ENCODE measurements around the gene MRPL4.

The MRPL4 gene

DNA sequence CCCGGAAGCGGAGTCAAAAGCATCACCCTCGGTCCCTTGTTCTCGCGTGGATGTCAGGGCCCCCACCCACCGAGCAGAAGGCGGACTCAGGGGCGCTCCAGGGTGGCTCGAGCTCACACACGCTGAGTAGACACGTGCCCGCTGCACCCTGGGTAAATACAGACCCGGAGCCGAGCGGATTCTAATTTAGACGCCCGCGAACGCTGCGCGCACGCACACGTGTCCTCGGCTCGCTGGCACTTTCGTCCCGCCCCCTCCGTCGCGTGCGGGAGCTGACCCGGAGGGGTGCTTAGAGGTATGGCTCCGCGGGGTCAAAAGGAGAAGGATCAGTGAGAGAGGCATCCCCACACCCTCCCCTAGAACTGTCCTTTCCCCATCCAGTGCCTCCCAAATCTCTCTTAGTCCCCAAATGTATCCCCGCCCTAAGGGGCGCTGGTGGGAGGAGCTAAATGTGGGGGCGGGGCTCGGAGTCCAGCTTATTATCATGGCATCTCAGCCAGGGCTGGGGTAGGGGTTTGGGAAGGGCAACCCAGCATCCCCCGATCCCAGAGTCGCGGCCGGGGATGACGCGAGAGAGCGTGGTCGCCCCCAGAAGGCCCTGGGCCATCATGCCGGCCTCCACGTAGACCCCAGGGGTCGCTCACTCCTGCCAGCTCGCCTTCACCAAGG is 37.3 kb downstream of the MRPL4 start:
- H3K4me3 ChIP-seq (replicated peaks in 1 of 2; ENCODE audit: low read depth in 2 of 2, low read length in 2 of 2), result peak overlapping the region; percentile 15 to 51
- TF ChIP-seq, protein P1, sequence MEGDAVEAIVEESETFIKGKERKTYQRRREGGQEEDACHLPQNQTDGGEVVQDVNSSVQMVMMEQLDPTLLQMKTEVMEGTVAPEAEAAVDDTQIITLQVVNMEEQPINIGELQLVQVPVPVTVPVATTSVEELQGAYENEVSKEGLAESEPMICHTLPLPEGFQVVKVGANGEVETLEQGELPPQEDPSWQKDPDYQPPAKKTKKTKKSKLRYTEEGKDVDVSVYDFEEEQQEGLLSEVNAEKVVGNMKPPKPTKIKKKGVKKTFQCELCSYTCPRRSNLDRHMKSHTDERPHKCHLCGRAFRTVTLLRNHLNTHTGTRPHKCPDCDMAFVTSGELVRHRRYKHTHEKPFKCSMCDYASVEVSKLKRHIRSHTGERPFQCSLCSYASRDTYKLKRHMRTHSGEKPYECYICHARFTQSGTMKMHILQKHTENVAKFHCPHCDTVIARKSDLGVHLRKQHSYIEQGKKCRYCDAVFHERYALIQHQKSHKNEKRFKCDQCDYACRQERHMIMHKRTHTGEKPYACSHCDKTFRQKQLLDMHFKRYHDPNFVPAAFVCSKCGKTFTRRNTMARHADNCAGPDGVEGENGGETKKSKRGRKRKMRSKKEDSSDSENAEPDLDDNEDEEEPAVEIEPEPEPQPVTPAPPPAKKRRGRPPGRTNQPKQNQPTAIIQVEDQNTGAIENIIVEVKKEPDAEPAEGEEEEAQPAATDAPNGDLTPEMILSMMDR (IDR thresholded peaks at IDR 0.05; ENCODE audit: low read depth, low read length), result no peak
- peak in 1 of 2 donors; percentile 36 for DNase-seq (ENCODE audit: low read depth in 2 of 2)

DNA sequence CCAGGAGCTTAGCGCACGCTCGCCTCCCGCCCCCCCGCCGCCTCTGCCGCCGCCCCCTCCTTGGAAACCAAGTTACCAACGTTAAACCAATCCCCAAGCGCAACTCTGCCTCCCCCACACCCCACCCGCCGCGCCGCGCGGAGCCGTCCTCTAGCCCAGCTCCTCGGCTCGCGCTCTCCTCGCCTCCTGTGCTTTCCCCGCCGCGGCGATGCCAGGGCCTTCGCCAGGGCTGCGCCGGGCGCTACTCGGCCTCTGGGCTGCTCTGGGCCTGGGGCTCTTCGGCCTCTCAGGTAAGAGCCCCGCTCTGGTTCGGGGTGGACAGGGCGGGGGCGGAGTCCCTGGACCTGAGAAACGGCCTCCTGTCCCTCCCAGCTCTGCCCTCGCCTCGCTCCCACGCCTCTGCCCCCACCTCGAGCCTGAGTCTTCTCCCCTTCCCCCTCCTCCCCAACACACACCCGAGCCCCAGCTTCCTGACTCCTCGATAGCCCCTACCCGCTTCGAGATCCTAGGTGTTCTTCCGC is 37.9 kb downstream of the MRPL4 start, which contains the start of gene ICAM5:
Gene ICAM5 (plus strand): TSS at position 117 of the 521 bp plus-strand sequence. CDS start 92 bp downstream, at position 209.
- TF ChIP-seq, protein P1 (IDR thresholded peaks at IDR 0.05; ENCODE audit: low read depth, low read length), result no peak
- peak within 1 kb of the TSS; percentile 47 to 51 for H3K4me3 ChIP-seq (replicated peaks in 1 of 2; ENCODE audit: low read depth in 2 of 2, low read length in 2 of 2)
- DNase-seq (ENCODE audit: low read depth in 2 of 2), result no peak

DNA sequence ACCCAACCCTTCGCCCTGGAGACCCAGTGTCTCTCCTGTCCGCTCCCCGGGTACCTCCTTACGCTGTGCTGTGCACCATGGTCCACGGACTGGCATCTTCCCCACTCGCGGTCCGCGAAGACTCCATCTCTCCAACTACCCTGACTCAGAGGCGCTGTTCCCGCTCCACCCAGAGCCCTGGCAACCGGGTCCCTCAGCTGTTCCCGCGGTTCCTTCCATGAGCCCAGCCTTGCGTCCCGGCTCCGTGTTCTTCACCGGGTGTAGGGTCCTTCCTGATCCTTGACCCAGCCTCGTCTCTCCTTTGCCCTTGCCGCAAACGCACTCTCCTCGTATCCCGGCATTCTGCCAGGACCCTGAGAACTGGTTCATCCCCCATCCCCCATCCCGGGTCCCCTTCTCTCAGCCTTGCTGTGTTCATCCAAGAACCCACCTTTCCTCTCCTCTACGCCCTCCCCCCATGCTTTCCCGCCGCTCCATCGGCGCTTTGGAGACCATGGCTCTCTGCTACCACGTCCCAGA is 38.4 kb downstream of the MRPL4 start:
- no peak for DNase-seq (ENCODE audit: low read depth in 2 of 2)
- peak overlapping the region; percentile 47 to 51 for H3K4me3 ChIP-seq (replicated peaks in 1 of 2; ENCODE audit: low read depth in 2 of 2, low read length in 2 of 2)
- TF ChIP-seq, protein P1 (IDR thresholded peaks at IDR 0.05; ENCODE audit: low read depth, low read length), result no peak

DNA sequence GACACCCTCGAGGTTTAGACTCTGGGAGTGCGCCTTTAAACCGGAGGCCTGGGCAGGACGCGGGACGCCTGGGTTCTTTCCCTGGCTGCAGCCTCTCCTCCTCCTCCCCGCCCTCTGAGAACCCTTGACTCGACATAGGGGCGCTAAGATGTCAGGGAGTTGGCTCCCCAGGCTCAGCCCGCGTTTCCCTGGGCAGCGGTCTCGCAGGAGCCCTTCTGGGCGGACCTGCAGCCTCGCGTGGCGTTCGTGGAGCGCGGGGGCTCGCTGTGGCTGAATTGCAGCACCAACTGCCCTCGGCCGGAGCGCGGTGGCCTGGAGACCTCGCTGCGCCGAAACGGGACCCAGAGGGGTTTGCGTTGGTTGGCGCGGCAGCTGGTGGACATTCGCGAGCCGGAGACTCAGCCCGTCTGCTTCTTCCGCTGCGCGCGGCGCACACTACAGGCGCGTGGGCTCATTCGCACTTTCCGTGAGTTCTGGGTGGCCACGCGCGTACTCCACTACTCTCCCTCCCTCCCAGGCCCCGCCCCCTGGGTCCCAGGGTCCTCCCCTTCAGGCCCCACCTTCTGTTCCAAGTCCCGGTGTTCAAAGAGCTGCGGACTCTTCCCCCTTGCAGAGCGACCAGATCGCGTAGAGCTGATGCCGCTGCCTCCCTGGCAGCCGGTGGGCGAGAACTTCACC is 39.0 kb downstream of the MRPL4 start:
- H3K4me3 ChIP-seq (replicated peaks in 1 of 2; ENCODE audit: low read depth in 2 of 2, low read length in 2 of 2), result peak overlapping the region; percentile 47 to 51
- peak; percentile 44 to 56 for DNase-seq (ENCODE audit: low read depth in 2 of 2)
- TF ChIP-seq, protein P1 (IDR thresholded peaks at IDR 0.05; ENCODE audit: low read depth, low read length), result no peak

DNA sequence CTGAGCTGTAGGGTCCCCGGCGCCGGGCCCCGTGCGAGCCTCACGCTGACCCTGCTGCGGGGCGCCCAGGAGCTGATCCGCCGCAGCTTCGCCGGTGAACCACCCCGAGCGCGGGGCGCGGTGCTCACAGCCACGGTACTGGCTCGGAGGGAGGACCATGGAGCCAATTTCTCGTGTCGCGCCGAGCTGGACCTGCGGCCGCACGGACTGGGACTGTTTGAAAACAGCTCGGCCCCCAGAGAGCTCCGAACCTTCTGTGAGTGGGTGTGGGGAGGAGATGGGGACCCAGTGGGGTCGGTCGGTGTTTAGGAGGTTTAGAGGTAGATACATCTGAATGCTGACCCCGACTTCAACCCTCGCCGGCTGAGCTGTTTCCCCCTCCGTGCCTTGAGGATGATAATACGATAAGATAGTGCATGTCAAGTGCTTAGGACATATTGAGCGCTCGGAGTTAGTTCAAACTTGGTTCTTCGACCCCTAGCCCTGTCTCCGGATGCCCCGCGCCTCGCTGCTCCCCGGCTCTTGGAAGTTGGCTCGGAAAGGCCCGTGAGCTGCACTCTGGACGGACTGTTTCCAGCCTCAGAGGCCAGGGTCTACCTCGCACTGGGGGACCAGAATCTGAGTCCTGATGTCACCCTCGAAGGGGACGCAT is 39.7 kb downstream of the MRPL4 start:
- peak overlapping the region; percentile 47 to 51 for H3K4me3 ChIP-seq (replicated peaks in 1 of 2; ENCODE audit: low read depth in 2 of 2, low read length in 2 of 2)
- TF ChIP-seq, protein P1 (IDR thresholded peaks at IDR 0.05; ENCODE audit: low read depth, low read length), result no peak
- DNase-seq (ENCODE audit: low read depth in 2 of 2), result no peak

DNA sequence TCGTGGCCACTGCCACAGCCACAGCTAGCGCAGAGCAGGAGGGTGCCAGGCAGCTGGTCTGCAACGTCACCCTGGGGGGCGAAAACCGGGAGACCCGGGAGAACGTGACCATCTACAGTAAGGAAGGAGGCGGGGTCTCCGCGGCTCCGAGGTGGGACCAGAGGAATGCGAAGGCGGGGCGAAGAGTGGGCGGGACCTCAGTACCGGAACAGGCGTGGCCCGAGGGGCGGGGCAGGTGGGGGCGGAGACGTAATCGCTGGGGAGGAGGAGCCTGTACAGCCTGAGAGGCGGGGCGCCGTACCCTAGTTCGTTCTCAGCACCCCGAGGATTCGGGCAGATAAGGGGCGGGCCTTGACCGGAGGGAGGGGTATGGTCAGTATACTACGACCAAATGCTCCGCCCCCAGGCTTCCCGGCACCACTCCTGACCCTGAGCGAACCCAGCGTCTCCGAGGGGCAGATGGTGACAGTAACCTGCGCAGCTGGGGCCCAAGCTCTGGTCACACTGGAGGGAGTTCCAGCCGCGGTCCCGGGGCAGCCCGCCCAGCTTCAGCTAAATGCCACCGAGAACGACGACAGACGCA is 40.3 kb downstream of the MRPL4 start:
- DNase-seq (ENCODE audit: low read depth in 2 of 2), result peak; percentile 63 to 84
- H3K4me3 ChIP-seq (replicated peaks in 1 of 2; ENCODE audit: low read depth in 2 of 2, low read length in 2 of 2), result peak overlapping the region; percentile 47 to 51
- TF ChIP-seq, protein P1 (IDR thresholded peaks at IDR 0.05; ENCODE audit: low read depth, low read length), result no peak
